ENCODE data around the gene THNSL1.
"Not testable (repeated sequence)": the region's sequence is repeated elsewhere in the genome, so short reads cannot be mapped to it uniquely, and the experiment has no call there.

Gene THNSL1

DNA sequence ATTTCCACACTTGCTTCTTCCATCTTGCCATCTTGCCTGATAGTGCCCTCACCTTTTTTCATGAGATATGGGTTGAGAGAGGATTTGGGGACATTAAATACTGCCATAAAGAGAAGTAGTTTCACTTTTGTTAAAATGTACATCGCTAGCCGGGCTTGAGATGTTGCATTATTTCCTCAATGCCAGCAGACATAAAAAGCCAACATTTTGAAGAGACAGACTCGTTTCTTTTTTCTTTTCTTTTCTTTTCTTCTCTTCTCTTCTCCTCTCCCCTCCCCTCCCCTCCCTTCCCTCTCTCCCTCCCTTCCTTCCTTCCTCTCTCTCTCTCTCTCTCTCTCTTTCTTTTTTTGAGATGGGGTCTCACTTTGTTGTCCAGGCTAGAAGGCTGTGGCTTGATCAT lies 18.4 kb upstream of the THNSL1 start:
- in situ Hi-C loops (cut with MboI; ENCODE audit: low sequenced_read_pairs) = no loop called here

- in situ Hi-C loops (cut with MboI; ENCODE audit: low sequenced_read_pairs) = not testable (repeated sequence)
Observed at GRCh38 chr10:25011591-25011990, 4.8 kb upstream of the THNSL1 start.

DNA sequence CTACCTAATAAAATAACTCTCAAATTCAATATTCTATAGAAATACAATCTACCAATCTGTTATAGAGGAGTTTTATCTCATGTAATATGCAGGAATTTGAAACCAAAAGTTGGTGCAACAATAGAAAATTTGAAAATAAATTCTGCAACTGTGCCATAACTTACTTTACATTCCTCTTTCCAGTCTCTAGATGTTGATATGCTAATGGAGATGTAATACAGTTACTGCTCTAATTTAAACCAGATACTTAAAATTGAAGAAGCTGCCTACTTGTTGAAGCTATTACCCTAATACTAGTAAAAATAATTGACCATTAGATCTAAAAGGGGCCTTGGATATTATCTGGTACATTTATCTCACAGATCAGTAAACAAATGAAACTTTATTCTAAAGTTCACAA lies 1.8 kb upstream of the THNSL1 start:
- in situ Hi-C loops (cut with MboI; ENCODE audit: low sequenced_read_pairs) = no loop called here

GRCh38 chr10:25015828-25016375 lies 510 bp upstream of the THNSL1 start, which contains the start of gene ENKUR:
Gene ENKUR, minus strand, starts transcription at chr10:25016158. Its CDS starts 222 bp downstream, at chr10:25015936.
- in situ Hi-C loops (cut with MboI; ENCODE audit: low sequenced_read_pairs) = no loop called here

GRCh38 chr10:25017154-25017590 lies 760 bp downstream of the THNSL1 start:
- in situ Hi-C loops (cut with MboI; ENCODE audit: low sequenced_read_pairs) = no loop called here

GRCh38 chr10:25017661-25018060 lies 1.2 kb downstream of the THNSL1 start:
- in situ Hi-C loops (cut with MboI; ENCODE audit: low sequenced_read_pairs) = no loop called here

- in situ Hi-C loops (cut with MboI; ENCODE audit: low sequenced_read_pairs) = no loop called here
Observed at GRCh38 chr10:25018703-25019102, 2.3 kb downstream of the THNSL1 start.

GRCh38 chr10:25023278-25023677 lies 6.9 kb downstream of the THNSL1 start:
- in situ Hi-C loops (cut with MboI; ENCODE audit: low sequenced_read_pairs) = no loop called here

GRCh38 chr10:25024528-25024927 lies 8.1 kb downstream of the THNSL1 start:
- in situ Hi-C loops (cut with MboI; ENCODE audit: low sequenced_read_pairs) = no loop called here

GRCh38 chr10:25026463-25026862 lies 10.1 kb downstream of the THNSL1 start:
- in situ Hi-C loops (cut with MboI; ENCODE audit: low sequenced_read_pairs) = no loop called here

DNA sequence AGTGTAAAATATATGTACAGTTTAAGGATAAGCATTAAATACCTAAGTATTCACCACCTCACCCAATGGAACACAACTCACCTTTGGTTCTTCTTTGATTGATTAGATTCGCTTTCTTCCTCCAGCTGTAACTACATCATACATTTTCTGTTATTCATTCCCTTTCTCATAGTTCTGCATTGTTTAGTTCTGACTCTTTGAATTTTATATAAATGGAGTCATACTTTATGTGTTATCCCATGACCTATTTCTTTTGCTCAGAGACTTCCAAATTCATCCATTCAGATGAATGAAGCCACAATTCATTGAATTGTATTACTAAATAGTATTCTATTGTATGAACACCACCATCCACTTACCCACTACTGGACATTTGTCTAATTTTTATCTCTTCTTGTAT lies 12.3 kb downstream of the THNSL1 start:
- in situ Hi-C loops (cut with MboI; ENCODE audit: low sequenced_read_pairs) = no loop called here

- in situ Hi-C loops (cut with MboI; ENCODE audit: low sequenced_read_pairs) = no loop called here
Observed at GRCh38 chr10:25029519-25029918, 13.1 kb downstream of the THNSL1 start.

GRCh38 chr10:25036381-25036780 lies 20.0 kb downstream of the THNSL1 start:
- in situ Hi-C loops (cut with MboI; ENCODE audit: low sequenced_read_pairs) = no loop called here

- in situ Hi-C loops (cut with MboI; ENCODE audit: low sequenced_read_pairs) = no loop called here
Observed at GRCh38 chr10:25038325-25038724, 21.9 kb downstream of the THNSL1 start.

GRCh38 chr10:25039531-25039930 lies 23.1 kb downstream of the THNSL1 start:
- in situ Hi-C loops (cut with MboI; ENCODE audit: low sequenced_read_pairs) = no loop called here

DNA sequence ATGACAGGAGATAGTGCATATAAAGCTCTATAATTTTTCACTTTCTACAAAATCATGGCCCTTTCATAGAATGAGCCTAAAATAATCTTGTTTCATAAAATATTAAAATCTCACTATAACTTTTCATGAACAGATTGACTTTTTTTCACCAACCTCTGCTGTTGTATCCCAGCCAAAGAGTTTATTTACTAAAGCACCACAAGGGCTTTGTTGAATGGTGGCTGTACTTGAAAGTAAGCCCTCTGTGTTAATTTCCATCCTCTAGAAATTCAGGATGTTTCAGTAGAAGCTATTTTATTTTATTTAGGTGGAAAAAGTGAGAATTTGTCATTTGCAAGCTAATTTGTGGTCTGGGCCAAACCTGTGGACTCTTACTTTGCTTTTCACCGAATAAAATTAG lies 30.2 kb downstream of the THNSL1 start:
- in situ Hi-C loops (cut with MboI; ENCODE audit: low sequenced_read_pairs) = no loop called here

DNA sequence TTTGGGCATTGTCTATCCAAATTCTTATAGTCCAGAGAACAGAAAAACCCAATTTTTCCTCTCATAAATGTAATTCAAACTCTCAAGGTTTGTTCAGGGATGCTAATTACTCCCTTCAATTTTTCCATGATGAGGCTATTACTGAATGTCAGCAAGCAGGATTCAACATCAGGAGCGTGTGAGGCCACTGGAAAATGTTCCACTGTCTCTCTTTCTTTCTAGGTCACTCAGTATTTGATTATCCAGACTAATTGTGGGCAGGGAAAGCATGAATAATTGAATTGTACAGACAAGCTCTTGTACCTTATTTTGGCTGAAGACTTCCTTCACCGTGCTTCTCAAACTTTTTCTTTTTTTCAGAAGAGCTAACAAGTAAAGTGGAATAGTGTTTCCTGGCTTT lies 30.7 kb downstream of the THNSL1 start:
- in situ Hi-C loops (cut with MboI; ENCODE audit: low sequenced_read_pairs) = no loop called here

- in situ Hi-C loops (cut with MboI; ENCODE audit: low sequenced_read_pairs) = no loop called here
Observed at GRCh38 chr10:25047591-25048301, 31.3 kb downstream of the THNSL1 start.

- in situ Hi-C loops (cut with MboI; ENCODE audit: low sequenced_read_pairs) = no loop called here
Observed at GRCh38 chr10:25048450-25048849, 32.0 kb downstream of the THNSL1 start.

GRCh38 chr10:25049966-25050365 lies 33.6 kb downstream of the THNSL1 start:
- in situ Hi-C loops (cut with MboI; ENCODE audit: low sequenced_read_pairs) = no loop called here

DNA sequence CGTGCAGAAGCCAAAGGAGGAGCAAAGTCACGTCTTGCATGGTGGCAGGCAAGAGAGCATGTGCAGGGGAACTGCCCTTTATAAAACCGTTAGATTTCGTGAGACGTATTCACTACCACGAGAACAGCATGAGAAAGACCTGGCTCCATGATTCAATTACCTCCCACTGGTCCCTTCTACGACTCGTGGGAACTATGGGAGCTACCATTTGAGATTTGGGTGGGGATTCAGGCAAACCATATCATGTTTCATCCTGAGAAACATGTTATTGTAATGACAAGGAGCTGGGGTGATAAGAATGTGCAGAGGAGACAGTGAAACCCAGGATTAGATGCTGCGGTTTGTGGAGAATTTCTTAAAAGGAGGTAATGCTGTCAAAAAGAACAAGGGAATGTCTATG lies 34.0 kb downstream of the THNSL1 start:
- in situ Hi-C loops (cut with MboI; ENCODE audit: low sequenced_read_pairs) = no loop called here

- in situ Hi-C loops (cut with MboI; ENCODE audit: low sequenced_read_pairs) = no loop called here
Observed at GRCh38 chr10:25052012-25052411, 35.6 kb downstream of the THNSL1 start.

GRCh38 chr10:25056726-25057125 lies 40.3 kb downstream of the THNSL1 start:
- in situ Hi-C loops (cut with MboI; ENCODE audit: low sequenced_read_pairs) = no loop called here
